Activated CD8-positive, alpha-beta T cell treated with anti-CD3 and anti-CD28 coated beads, Interleukin-2, amount 10 ng/mL, durations not matched to agents 7 days and 5 days (primary cell): ENCODE data around the gene SASH3. TPM values are rescaled to one million over a fixed set of nuclear protein-coding genes. Genes with fewer than 3 reads are reported as not detected.

Experiments used
- ATAC-seq: fragments of 150-1000 bp; cut with Tn5 transposase; one replicate; pipeline ENCODE4 v1.10.0; 2021; ENCODE audit warnings: moderate library complexity
- CTCF ChIA-PET: fragments of 350-600 bp; sonication (Branson Sonifier 250); formaldehyde crosslinking; loops from one replicate; lab custom pipeline; 2021; ENCODE audit warnings: antibody characterized with exemption; lab: Charles Lee
- POLR2A ChIA-PET: fragments of 350-600 bp; sonication (Branson Sonifier 250); formaldehyde crosslinking; loops from one replicate; lab custom pipeline; 2021; ENCODE audit warnings: antibody characterized with exemption; lab: Charles Lee
- DNase-seq: peaks from one replicate; pipeline ENCODE4 v3.0.0-alpha.2; 2020
- H3K27ac Mint-ChIP-seq: one replicate; pipeline ENCODE4 v1.8.0; 2021; ENCODE audit warnings: mild to moderate bottlenecking, mixed read lengths
- H3K27me3 Mint-ChIP-seq: one replicate; pipeline ENCODE4 v1.8.0; 2021; ENCODE audit warnings: low read depth, mixed read lengths
- H3K36me3 Mint-ChIP-seq: one replicate; pipeline ENCODE4 v1.8.0; 2021; ENCODE audit warnings: low read depth, mixed read lengths
- H3K4me1 Mint-ChIP-seq: one replicate; pipeline ENCODE4 v1.8.0; 2021; ENCODE audit warnings: low read depth, mixed read lengths
- H3K4me3 Mint-ChIP-seq: one replicate; pipeline ENCODE4 v1.8.0; 2021; ENCODE audit warnings: mild to moderate bottlenecking, mixed read lengths
- H3K9me3 Mint-ChIP-seq: one replicate; pipeline ENCODE4 v1.8.0; 2022; ENCODE audit warnings: mixed read lengths; ENCODE audit not compliant: insufficient read depth
- total RNA-seq, 2 experiments: library from RNA; stranded (reverse); gene quantifications; one replicate each; pipeline ENCODE4 v1.2.3, GENCODE V29; 2021

SASH3 gene
- total RNA-seq, 2 experiments from 2014 or later = 286 to 303 TPM

- Mint-ChIP-seq H3K27ac (peak overlapping the region; percentile 96), H3K4me1 (peaks cover 63% of the 10 kb centered on the region), H3K36me3 (no peaks in the 10 kb centered on the region), H3K27me3 (no peaks in the 10 kb centered on the region), H3K4me3 (peak overlapping the region; percentile 58), H3K9me3 (no peaks in the 10 kb centered on the region)
- ATAC-seq (peak; percentile 76), DNase-seq (peak; percentile 84)
- ChIA-PET POLR2A (interaction anchor here (0.9 to 3.0 kb wide), 9 partner anchors 11 to 36 kb away, joined by 3 to 20 read pairs (median 6); partner anchors contain the start of gene SASH3), CTCF (interaction anchor here (0.9 to 2.6 kb wide), 9 partner anchors 8 to 78 kb away, joined by 3 to 10 read pairs (median 6); partner anchors contain the start of gene SASH3)
These were observed 34.9 kb upstream of the SASH3 start for GRCh38 chrX:129744861-129745321.

- POLR2A ChIA-PET = interaction anchor here (0.6 to 2.7 kb wide), 5 partner anchors 13 to 33 kb away, joined by 3 to 9 read pairs (median 4); partner anchors contain the start of gene SASH3
- Mint-ChIP-seq H3K4me1 (peaks cover 60% of the 10 kb centered on the region), H3K27ac (no peak overlapping the region), H3K27me3 (no peaks in the 10 kb centered on the region), H3K36me3 (no peaks in the 10 kb centered on the region), H3K4me3 (no peak overlapping the region), H3K9me3 (no peaks in the 10 kb centered on the region)
- no peak for DNase-seq
- ATAC-seq = no peak
- CTCF ChIA-PET = interaction anchor here (1.3 to 2.6 kb wide), 4 partner anchors 8 to 34 kb away, joined by 4 to 8 read pairs (median 6); partner anchors contain the start of gene SASH3
These were observed 32.9 kb upstream of the SASH3 start for GRCh38 chrX:129746557-129747470.

GRCh38 chrX:129747533-129747932 is 32.2 kb upstream of the SASH3 start:
- Mint-ChIP-seq H3K4me3 (no peak overlapping the region), H3K27ac (no peak overlapping the region), H3K36me3 (no peaks in the 10 kb centered on the region), H3K27me3 (no peaks in the 10 kb centered on the region), H3K9me3 (no peaks in the 10 kb centered on the region), H3K4me1 (peaks cover 58% of the 10 kb centered on the region)
- ChIA-PET CTCF (interaction anchor here (1.5 to 2.6 kb wide), 3 partner anchors 12 to 33 kb away, joined by 4 to 8 read pairs (median 6); partner anchors contain the start of gene SASH3), POLR2A (no interaction called here)
- no peak for ATAC-seq
- DNase-seq = no peak

DNA sequence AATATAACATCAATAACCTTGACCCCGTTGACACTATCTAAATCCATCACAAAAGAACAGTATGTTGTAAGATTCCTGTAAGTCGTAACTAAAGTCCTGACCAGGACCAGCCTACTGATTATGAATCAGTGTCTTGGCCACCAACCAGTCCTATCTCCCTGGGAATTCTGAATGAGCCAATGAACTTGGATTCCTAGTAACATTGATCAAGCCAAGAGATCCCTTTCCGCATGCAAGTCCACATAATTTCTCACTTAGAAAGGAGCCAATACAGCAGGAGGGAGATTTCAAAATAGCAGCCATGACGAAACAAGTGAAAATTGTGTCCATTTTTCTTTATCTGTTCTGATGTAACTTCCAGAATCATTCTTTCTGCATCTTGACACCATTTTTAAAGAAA is 31.4 kb upstream of the SASH3 start:
- ChIA-PET POLR2A (no interaction called here), CTCF (no interaction called here)
- Mint-ChIP-seq H3K9me3 (no peaks in the 10 kb centered on the region), H3K27me3 (no peaks in the 10 kb centered on the region), H3K36me3 (no peaks in the 10 kb centered on the region), H3K4me1 (peaks cover 55% of the 10 kb centered on the region), H3K4me3 (no peak overlapping the region), H3K27ac (no peak overlapping the region)
- no peak for DNase-seq
- no peak for ATAC-seq

- H3K9me3 Mint-ChIP-seq = no peaks in the 10 kb centered on the region
- H3K27me3 Mint-ChIP-seq = no peaks in the 10 kb centered on the region
- ChIA-PET CTCF (no interaction called here), POLR2A (no interaction called here)
- H3K4me3 Mint-ChIP-seq = no peak overlapping the region
- ATAC-seq (no peak), DNase-seq (no peak)
- no peaks in the 10 kb centered on the region for H3K36me3 Mint-ChIP-seq
- peaks cover 55% of the 10 kb centered on the region for H3K4me1 Mint-ChIP-seq
- H3K27ac Mint-ChIP-seq = no peak overlapping the region
These were observed 30.7 kb upstream of the SASH3 start for GRCh38 chrX:129749069-129749468.

GRCh38 chrX:129750971-129751370 is 28.8 kb upstream of the SASH3 start:
- Mint-ChIP-seq H3K27ac (no peak overlapping the region), H3K4me1 (peaks cover 55% of the 10 kb centered on the region), H3K9me3 (no peaks in the 10 kb centered on the region), H3K27me3 (no peaks in the 10 kb centered on the region), H3K4me3 (no peak overlapping the region), H3K36me3 (no peaks in the 10 kb centered on the region)
- DNase-seq (no peak), ATAC-seq (no peak)
- ChIA-PET POLR2A (no interaction called here), CTCF (interaction anchor here (1.1 to 1.2 kb wide), 2 partner anchors 89 to 150 kb away, joined by 3 read pairs; no protein-coding TSS in a partner anchor)

- H3K27me3 Mint-ChIP-seq = no peaks in the 10 kb centered on the region
- POLR2A ChIA-PET = interaction anchor here (0.6 to 8.0 kb wide), 5 partner anchors 18 to 152 kb away, joined by 3 to 165 read pairs (median 3); partner anchors contain the start of genes SASH3 and UTP14A
- H3K36me3 Mint-ChIP-seq = no peaks in the 10 kb centered on the region
- no peak for DNase-seq
- H3K4me1 Mint-ChIP-seq = peaks cover 69% of the 10 kb centered on the region
- peak overlapping the region; percentile 8 for H3K4me3 Mint-ChIP-seq
- ATAC-seq = no peak
- CTCF ChIA-PET = interaction anchor here (0.9 to 4.1 kb wide), 23 partner anchors 8 to 156 kb away, joined by 3 to 23 read pairs (median 6); partner anchors contain the start of genes APLN, SASH3 and XPNPEP2
- H3K27ac Mint-ChIP-seq = peak overlapping the region; percentile 54
- H3K9me3 Mint-ChIP-seq = no peaks in the 10 kb centered on the region
These were observed 25.4 kb upstream of the SASH3 start for GRCh38 chrX:129754056-129755024.

DNA sequence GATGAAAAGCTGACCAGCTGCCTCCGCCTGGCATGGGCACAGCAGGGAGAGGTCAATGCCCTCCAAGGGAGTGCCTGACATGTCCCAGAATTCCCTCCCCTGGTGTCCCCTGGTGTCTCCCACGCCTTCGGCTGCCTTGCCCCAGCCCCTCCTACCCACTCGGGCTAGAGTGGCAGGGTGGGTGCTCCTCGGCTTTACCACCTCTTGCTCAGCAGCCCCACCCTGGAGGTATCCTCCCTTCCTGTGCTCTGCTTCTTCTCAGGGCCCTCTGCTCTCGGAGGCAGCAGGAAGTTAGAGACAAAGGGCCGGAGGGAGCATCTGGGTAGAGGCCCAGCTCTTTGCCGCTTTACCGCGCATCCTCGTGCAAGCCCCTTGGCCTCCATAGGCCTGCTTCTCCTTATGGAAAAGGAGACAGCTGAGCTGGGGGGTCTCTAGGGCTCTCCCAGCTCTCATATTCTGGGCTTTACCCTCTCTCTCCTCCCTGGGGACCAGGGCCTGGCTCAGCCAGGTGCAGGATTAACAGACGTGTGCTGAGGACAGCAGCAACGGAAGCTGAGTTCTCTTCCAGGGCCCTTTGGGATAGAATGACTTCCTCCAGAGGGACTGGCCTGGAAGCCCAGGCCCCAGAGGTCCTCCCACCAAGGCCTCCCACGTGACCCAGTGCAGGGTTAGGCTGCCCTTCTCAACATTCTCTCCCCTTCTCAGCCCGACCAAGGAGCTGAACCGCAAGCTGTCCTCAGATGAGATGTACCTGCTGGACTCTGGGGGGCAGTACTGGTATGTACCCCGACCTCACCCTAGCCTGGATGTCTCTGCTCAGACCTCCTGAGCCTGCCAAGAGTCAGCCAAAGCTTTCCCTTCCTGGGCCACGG is 23.7 kb upstream of the SASH3 start:
- Mint-ChIP-seq H3K4me1 (peaks cover 84% of the 10 kb centered on the region), H3K9me3 (no peaks in the 10 kb centered on the region), H3K27me3 (no peaks in the 10 kb centered on the region), H3K4me3 (peak overlapping the region; percentile 71), H3K36me3 (no peaks in the 10 kb centered on the region), H3K27ac (peak overlapping the region; percentile 85)
- CTCF ChIA-PET = interaction anchor here (0.7 to 4.1 kb wide), 31 partner anchors 10 to 272 kb away, joined by 3 to 23 read pairs (median 4); partner anchors contain the start of genes APLN, UTP14A and XPNPEP2
- ATAC-seq (peak; percentile 47), DNase-seq (peak; percentile 56)
- POLR2A ChIA-PET = interaction anchor here (0.7 to 8.0 kb wide), 8 partner anchors 12 to 150 kb away, joined by 3 to 165 read pairs (median 5); partner anchors contain the start of gene SASH3

GRCh38 chrX:129759576-129760061 is 20.1 kb upstream of the SASH3 start:
- peak; percentile 77 for ATAC-seq
- Mint-ChIP-seq H3K4me1 (peaks cover 75% of the 10 kb centered on the region), H3K36me3 (peaks cover 4% of the 10 kb centered on the region), H3K9me3 (no peaks in the 10 kb centered on the region), H3K27me3 (no peaks in the 10 kb centered on the region), H3K27ac (peak overlapping the region; percentile 89), H3K4me3 (peak overlapping the region; percentile 28)
- CTCF ChIA-PET = interaction anchor here (0.9 to 2.9 kb wide), 12 partner anchors 9 to 146 kb away, joined by 3 to 40 read pairs (median 8); partner anchors contain the start of genes SASH3 and UTP14A
- POLR2A ChIA-PET = interaction anchor here (0.7 to 8.0 kb wide), 7 partner anchors 8 to 33 kb away, joined by 3 to 165 read pairs (median 6); partner anchors contain the start of gene SASH3
- DNase-seq = peak; percentile 76

GRCh38 chrX:129760155-129760554 is 19.6 kb upstream of the SASH3 start:
- peak; percentile 9 for ATAC-seq
- Mint-ChIP-seq H3K4me3 (no peak overlapping the region), H3K27me3 (no peaks in the 10 kb centered on the region), H3K4me1 (peaks cover 70% of the 10 kb centered on the region), H3K9me3 (no peaks in the 10 kb centered on the region), H3K27ac (peak overlapping the region; percentile 89), H3K36me3 (peaks cover 4% of the 10 kb centered on the region)
- POLR2A ChIA-PET = interaction anchor here (0.7 to 8.0 kb wide), 7 partner anchors 8 to 33 kb away, joined by 3 to 165 read pairs (median 6); partner anchors contain the start of gene SASH3
- CTCF ChIA-PET = interaction anchor here (0.9 to 2.9 kb wide), 11 partner anchors 8 to 146 kb away, joined by 3 to 40 read pairs (median 9); partner anchors contain the start of genes SASH3 and UTP14A
- DNase-seq = no peak
